Thymus (tissue), 11 donors: ENCODE data around the gene CASKIN1. TPM values are rescaled to one million over a fixed set of nuclear protein-coding genes. Genes with fewer than 3 reads are reported as not detected.

Experiments used
- DNase-seq, 9 donors: peaks; one replicate each; pipeline ENCODE4 v3.0.0-alpha.2; 2013; ENCODE audit warnings: low spot score in 9 of 9, low read depth in 6 of 9, missing footprints in 1 of 9
- H3K27ac ChIP-seq, 2 donors: one replicate each; pipeline ENCODE4 v1.5.1; 2013; ENCODE audit warnings: control low read depth in 1 of 2, low read depth in 1 of 2, low read length in 1 of 2, mild to moderate bottlenecking in 1 of 2, moderate library complexity in 1 of 2
- H3K27me3 ChIP-seq, 2 donors: one replicate each; pipeline ENCODE4 v1.5.1; 2013; ENCODE audit warnings: low read length in 1 of 2; ENCODE audit not compliant: control insufficient read depth in 2 of 2, insufficient read depth in 1 of 2
- H3K36me3 ChIP-seq, 2 donors: one replicate each; pipeline ENCODE4 v1.5.1; 2013; ENCODE audit warnings: low read length in 1 of 2, mild to moderate bottlenecking in 1 of 2, moderate library complexity in 1 of 2; ENCODE audit not compliant: control insufficient read depth in 2 of 2, insufficient read depth in 2 of 2
- H3K4me1 ChIP-seq, 2 donors: one replicate each; pipeline ENCODE4 v1.5.1; 2013; ENCODE audit warnings: low read length in 2 of 2; ENCODE audit not compliant: control insufficient read depth in 2 of 2, insufficient read depth in 2 of 2
- H3K4me3 ChIP-seq, 2 donors: one replicate each; pipeline ENCODE4 v1.5.1; 2013; ENCODE audit warnings: low read length in 2 of 2, control low read depth in 1 of 2, mild to moderate bottlenecking in 1 of 2
- H3K9me3 ChIP-seq, 2 donors: one replicate each; pipeline ENCODE4 v1.5.1; 2013; ENCODE audit warnings: low read length in 1 of 2, mild to moderate bottlenecking in 1 of 2; ENCODE audit not compliant: control insufficient read depth in 2 of 2, insufficient read depth in 1 of 2
- WGBS: extraction: QIAGEN DNeasy Blood & Tissue Kit; methylation state at CpG from one replicate; pipeline ENCODE4 v1.1.7; 2013; 5-methylcytosine and 5-hydroxymethylcytosine counted together
- polyA plus RNA-seq: library from polyadenylated mRNA; stranded (reverse); fragments of 200-250 nt; gene quantifications from one replicate; pipeline ENCODE4 v1.2.3, GENCODE V29; 2013
- total RNA-seq: library from RNA; stranded (reverse); fragments of 120-200 nt; gene quantifications from one replicate; pipeline ENCODE4 v1.2.4, GENCODE V29; 2013
- donor health status: healthy.

CASKIN1 gene
- total and polyA plus RNA-seq, 2 donors: 0.05 to 0.48 TPM

DNA sequence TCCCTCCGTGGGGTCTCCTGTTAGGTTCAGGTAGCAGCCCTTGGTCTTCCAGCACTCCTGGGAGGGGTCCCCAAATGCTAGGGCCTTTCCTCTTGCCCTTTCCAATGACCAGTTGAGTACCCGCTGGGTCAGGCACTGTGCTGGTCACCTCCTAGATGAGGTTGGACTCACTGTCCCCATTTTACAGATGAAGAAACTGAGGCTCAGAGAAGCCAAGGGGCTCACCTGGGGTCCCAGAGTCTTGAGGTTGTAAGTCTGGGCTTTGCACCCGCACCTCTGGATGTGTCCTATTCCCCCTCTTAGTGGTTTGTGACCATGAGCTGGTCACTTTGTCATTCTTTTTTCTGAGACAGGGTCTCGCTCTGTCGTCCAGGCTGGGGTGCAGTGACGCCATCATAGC lies 1.4 kb upstream of the CASKIN1 start:
- H3K4me3 ChIP-seq: no peak overlapping the region
- peaks cover 62 to 76% of the 10 kb centered on the region in 2 donors for H3K27me3 ChIP-seq
- no peak overlapping the region for H3K27ac ChIP-seq
- WGBS: 84% methylated on average over 6 of the region's 6 CpGs
- H3K9me3 ChIP-seq: peaks cover 0 to 5% of the 10 kb centered on the region in 2 donors
- no peak for DNase-seq
- peaks cover 10 to 13% of the 10 kb centered on the region in 2 donors for H3K4me1 ChIP-seq
- no peaks in the 10 kb centered on the region for H3K36me3 ChIP-seq

DNA sequence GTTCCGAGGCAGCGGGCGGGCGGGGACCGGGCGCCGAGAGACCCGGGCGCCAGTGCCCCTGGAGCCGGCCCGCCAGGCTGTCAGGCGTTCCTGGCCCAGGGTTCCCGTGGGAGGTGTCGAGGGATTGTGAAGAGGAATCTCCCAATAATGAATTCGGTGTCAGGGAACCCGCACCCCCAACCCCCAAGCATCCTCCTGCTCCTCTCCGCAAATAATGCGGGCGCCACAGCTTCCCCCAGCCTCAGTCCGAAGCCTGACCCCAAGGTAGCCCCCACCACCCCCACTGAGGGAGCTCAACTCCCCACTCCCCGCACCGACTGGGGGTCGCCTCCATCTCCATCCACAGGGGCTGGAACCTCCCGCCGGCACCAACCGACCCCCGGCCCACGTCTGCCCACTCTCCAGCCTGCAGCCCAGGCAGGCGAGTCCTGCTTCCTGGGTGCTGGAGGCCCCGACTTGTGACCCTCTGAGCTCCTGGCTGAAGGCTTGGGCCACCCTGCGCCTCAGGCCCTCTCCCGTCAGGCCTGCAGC lies 641 bp upstream of the CASKIN1 start:
- Histone ChIP-seq H3K27ac (no peak overlapping the region), H3K9me3 (peaks cover 0 to 5% of the 10 kb centered on the region in 2 donors), H3K36me3 (no peaks in the 10 kb centered on the region), H3K4me3 (peak overlapping the region in 1 of 2 donors; percentile 66), H3K27me3 (peaks cover 62 to 78% of the 10 kb centered on the region in 2 donors), H3K4me1 (peaks cover 10 to 13% of the 10 kb centered on the region in 2 donors)
- 24% methylated on average over 32 of the region's 32 CpGs for WGBS
- DNase-seq: no peak

DNA sequence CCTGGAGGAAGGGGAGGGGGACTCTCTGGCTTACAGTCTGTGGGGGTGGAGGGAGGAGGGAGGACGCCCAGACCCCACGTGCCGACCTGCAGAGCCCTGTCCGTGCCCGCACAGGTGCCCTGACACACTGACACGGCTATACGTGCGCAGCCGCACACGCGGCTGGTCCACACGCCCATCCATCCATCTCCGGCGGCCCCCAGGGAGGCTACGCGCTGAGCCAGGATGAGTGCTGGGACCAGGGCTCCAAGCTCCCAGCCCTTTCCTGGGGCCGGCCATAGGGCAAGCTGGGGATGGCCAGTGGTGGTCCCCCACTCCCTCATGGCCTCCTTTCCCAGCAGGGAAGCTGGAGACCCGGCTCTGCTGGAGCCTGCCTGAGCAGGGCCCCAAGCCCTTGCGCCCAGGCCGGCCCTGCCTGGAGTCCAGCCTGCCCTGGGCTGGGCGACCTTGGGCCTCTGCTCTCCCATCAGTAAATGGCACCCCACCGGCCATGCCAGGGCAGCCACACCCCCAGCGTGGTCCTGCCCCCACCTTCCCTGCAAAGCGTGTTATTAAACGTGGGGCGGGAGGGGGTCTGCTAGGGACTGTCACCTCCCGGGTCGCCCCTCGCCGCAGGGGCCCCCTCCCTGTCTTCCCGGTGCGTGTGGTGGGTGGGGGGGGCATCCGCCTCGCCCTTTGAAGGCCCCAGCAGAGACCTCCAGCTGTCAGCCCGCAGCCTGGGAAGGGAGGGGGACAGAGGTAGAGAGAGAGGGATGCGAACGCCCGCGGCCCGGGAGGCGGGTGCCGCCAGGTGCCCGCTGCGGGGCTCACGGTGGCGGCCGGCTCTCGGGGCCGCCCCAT lies 863 bp downstream of the CASKIN1 start:
- Histone ChIP-seq H3K4me3 (peak overlapping the region in 1 of 2 donors; percentile 66), H3K27ac (peak overlapping the region in 1 of 2 donors; percentile 13), H3K9me3 (peaks cover 0 to 5% of the 10 kb centered on the region in 2 donors), H3K4me1 (peaks cover 10 to 13% of the 10 kb centered on the region in 2 donors), H3K36me3 (no peaks in the 10 kb centered on the region), H3K27me3 (peaks cover 61 to 73% of the 10 kb centered on the region in 2 donors)
- WGBS: 2% methylated on average over 49 of the region's 49 CpGs
- peak in 2 of 9 donors; percentile 14 to 44 for DNase-seq

DNA sequence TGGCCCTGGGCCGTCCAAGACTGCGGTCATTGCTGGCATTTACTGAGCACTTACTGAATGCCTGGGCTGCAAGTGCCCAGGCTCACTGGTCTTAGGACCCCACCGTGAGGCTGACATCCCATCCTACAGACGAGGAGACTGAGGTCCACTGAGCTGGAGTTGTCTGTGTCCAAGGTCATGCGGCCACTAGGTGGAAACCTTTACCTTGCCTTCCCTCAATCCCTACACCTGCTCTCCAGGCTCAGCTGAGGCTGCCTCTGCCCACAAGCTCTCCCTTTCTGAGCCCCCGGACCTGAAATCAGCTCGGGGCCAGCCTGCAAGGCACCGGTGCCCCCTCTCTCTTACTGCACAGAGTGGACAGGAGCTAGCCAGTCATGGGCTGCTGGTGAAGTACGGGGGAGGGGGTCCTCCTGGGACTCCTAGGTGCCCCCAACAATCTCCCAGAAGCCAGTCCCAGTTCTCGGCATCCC lies 1.5 kb downstream of the CASKIN1 start:
- Histone ChIP-seq H3K4me3 (no peak overlapping the region), H3K36me3 (no peaks in the 10 kb centered on the region), H3K27ac (no peak overlapping the region), H3K4me1 (peaks cover 10 to 13% of the 10 kb centered on the region in 2 donors), H3K27me3 (peaks cover 56 to 66% of the 10 kb centered on the region in 2 donors), H3K9me3 (peaks cover 0 to 5% of the 10 kb centered on the region in 2 donors)
- peak in 5 of 9 donors; percentile 32 to 68 (median 57) for DNase-seq
- WGBS: 22% methylated on average over 10 of the region's 10 CpGs

DNA sequence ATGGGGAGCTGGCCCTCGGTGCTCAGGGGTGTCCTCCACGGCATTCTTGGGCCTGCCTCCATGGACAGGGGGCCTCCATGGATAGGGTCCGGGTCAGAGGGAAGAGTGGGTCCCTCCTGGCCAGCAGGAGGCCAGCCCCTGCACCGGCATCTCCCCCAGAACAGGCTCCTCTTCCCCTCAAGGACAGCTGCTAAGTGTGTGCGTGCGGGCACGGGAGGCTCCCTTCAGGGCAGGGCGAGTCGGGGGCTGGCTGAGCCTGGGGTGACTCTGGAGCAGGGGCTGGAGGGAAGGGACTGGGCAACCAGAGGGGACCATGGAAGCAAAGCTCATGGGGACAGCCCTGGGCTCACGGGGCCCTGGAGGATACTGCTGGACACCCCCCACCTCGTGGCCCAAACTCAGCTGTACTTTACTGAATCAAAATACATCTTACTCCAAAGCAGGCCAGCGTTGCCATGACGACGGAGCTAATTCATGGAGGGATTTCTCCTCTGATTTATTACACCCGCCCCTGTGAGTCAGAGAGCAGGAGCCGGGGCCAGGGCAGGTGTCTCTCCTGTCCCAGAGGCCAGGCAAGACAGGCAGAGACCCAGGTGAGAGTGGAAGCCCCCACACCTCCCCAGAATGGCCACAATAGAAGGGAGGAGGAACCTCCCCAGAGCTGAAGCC lies 2.1 kb downstream of the CASKIN1 start:
- Histone ChIP-seq H3K9me3 (peaks cover 0 to 5% of the 10 kb centered on the region in 2 donors), H3K4me1 (peaks cover 10 to 13% of the 10 kb centered on the region in 2 donors), H3K27ac (no peak overlapping the region), H3K4me3 (no peak overlapping the region), H3K36me3 (no peaks in the 10 kb centered on the region), H3K27me3 (peaks cover 56 to 60% of the 10 kb centered on the region in 2 donors)
- WGBS: 79% methylated on average over 16 of the region's 16 CpGs
- no peak for DNase-seq

DNA sequence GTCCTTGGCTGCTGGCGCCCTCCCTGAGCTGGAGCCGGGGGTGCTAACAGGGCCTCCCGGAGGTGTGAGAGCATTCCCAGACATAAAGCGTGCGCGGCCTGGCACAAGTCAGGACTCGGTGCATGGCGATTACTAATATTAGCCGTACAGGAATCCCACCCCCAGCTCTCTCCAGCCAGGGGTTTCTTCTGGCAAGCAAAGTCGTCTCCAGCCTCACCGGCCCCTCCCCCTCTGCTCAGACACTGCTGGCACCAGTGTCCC lies 5.0 kb downstream of the CASKIN1 start:
- 97% methylated on average over 11 of the region's 11 CpGs for WGBS
- DNase-seq: no peak
- H3K4me1 ChIP-seq: peaks cover 7 to 13% of the 10 kb centered on the region in 2 donors
- no peaks in the 10 kb centered on the region for H3K36me3 ChIP-seq
- H3K9me3 ChIP-seq: no peaks in the 10 kb centered on the region
- peaks cover 29 to 35% of the 10 kb centered on the region in 2 donors for H3K27me3 ChIP-seq
- no peak overlapping the region for H3K4me3 ChIP-seq
- H3K27ac ChIP-seq: no peak overlapping the region

DNA sequence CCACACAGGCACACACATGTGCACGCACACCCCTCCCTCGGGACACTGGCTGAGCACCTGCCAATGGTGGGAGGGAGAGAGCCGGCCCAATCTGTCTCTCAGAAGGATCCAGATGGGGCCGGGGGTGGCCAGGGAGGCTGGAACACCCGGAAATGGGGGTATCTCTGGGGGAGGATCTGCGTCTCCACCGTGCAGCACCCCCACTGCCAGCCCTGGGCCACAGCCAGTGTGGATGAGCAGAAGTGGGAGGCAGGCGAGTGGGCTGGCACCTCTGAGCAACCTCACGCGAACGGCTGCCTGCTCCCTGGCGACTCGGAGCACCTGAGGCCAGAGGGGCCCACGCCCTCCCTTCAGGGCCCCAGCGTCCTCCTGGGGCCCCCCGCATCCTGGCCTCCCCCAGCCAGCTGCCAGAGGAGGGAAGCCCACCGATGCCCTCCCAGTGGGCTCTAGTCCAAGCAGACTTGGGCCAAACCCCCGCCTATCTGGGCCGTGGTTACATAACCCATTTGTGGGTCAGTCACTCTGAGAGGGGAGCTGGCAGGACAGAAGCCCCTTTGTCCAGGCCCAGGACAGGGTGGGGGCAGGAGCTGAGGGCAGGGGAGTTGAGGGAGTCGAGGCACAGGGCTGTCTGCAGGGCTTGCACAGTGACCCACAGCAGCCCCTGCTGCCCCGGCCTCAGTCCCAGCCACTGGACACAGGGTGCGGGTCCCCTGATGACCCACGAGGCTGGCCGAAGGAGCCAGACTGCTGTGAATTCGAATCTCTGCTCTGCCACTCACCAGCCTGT lies 5.6 kb downstream of the CASKIN1 start:
- Histone ChIP-seq H3K4me3 (no peak overlapping the region), H3K9me3 (no peaks in the 10 kb centered on the region), H3K36me3 (no peaks in the 10 kb centered on the region), H3K27ac (no peak overlapping the region), H3K4me1 (peaks cover 6 to 13% of the 10 kb centered on the region in 2 donors), H3K27me3 (peaks cover 24 to 33% of the 10 kb centered on the region in 2 donors)
- no peak for DNase-seq
- 87% methylated on average over 25 of the region's 25 CpGs for WGBS

DNA sequence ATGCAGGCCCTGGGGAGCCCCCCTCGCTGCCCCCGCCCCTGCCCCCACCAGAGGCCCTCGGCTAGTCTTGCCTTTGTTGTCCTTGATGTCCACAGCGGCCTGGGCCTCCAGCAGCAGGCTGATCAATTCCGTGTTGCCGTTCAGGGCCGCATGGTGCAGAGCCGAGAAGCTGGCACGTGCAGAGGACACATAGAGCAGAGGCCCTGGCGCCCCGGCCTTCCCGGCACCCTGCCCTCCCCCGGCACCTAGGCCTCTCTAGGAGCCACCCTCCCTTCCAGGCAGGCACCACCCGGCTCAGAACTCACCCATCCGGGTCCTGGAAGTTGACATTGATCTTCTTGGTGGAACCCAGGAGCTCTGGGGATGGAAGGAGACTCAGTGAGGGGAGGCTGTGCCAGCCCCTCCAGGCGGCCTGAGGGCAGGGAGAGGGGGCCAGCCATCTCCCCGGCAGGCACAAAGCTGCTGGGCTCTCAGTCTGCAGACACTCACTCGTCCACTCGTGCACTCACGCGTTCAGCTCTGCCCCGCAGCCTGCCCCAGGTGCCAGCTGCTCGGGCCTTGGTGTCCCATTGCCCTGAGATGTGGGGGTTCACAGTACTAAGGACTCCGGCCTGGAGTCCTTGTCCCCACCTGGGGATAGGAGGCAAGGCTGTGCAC lies 6.3 kb downstream of the CASKIN1 start:
- peaks cover 17 to 26% of the 10 kb centered on the region in 2 donors for H3K27me3 ChIP-seq
- H3K4me1 ChIP-seq: peaks cover under 1 to 5% of the 10 kb centered on the region in 2 donors
- no peak for DNase-seq
- no peak overlapping the region for H3K4me3 ChIP-seq
- no peaks in the 10 kb centered on the region for H3K9me3 ChIP-seq
- no peaks in the 10 kb centered on the region for H3K36me3 ChIP-seq
- WGBS: 95% methylated on average over 24 of the region's 24 CpGs
- H3K27ac ChIP-seq: no peak overlapping the region
